HepG2 (cell line): ENCODE results near the gene FOLR3. TPM values are rescaled to one million over a fixed set of nuclear protein-coding genes. Genes with fewer than 3 reads are reported as not detected.

ENCODE experiments used
- ATAC-seq: fragments of 200-7000 bp; cut with Tn5 transposase; 3 replicates; pipeline ENCODE4 v1.9.1; 2020; ENCODE audit warnings: mild to moderate bottlenecking, moderate library complexity
- BruUV-seq: library from RNA; stranded (reverse); fragments of 400-500 nt; replicated peaks from 2 replicates; lab custom pipeline; 2021; lab: Mats Ljungman, UMichigan
- CTCF ChIA-PET: fragments of 300-600 bp; formaldehyde crosslinking; extraction: SDS; loops from one replicate; lab custom pipeline; 2021; ENCODE audit warnings: low total read pairs, inconsistent platforms, low intra/inter-chr PET ratio; lab: Yijun Ruan, JAX
- POLR2A ChIA-PET: fragments of 350-600 bp; sonication (Branson Sonifier 250); formaldehyde crosslinking; loops from one replicate; lab custom pipeline; 2020; ENCODE audit warnings: antibody characterized with exemption, inconsistent platforms; lab: Yijun Ruan, JAX
- DNase-seq: peaks from one replicate; pipeline ENCODE4 v3.0.0-alpha.2; 2015; ENCODE audit warnings: low spot score
- FAIRE-seq: peaks from 3 replicates; lab custom pipeline; 2011; peaks lifted over from hg19 to GRCh38; lab: Jason Lieb, UNC
- H2AFZ ChIP-seq: one replicate; pipeline ENCODE4 v1.6.1; 2011; ENCODE audit warnings: low read length, inconsistent platforms
- H3K27ac ChIP-seq: fragments of 300-600 bp; 3 replicates; pipeline ENCODE4 v1.8.0; 2011; ENCODE audit warnings: mixed run types, mild to moderate bottlenecking, mixed read lengths, low read length, inconsistent platforms; ENCODE audit not compliant: insufficient read depth; ENCODE audit errors: extremely low read length
- H3K27me3 ChIP-seq, 2 experiments: fragments of 200-600 bp in 1 of 2; 2 replicates in 1 of 2; 3 replicates in 1 of 2; pipeline versions ENCODE4 v1.6.0 to v1.8.0; 2011; ENCODE audit warnings: low read length in 2 of 2, mild to moderate bottlenecking in 2 of 2, moderate library complexity in 2 of 2, inconsistent platforms in 1 of 2; ENCODE audit not compliant: insufficient read depth in 2 of 2, control insufficient read depth in 1 of 2
- H3K36me3 ChIP-seq, 2 experiments: fragments of 200-600 bp in 1 of 2; replicated peaks in 1 of 2; 2 replicates in 1 of 2; 3 replicates in 1 of 2; pipeline versions ENCODE4 v1.5.1 to v1.8.0; 2011; ENCODE audit warnings: low read length in 2 of 2, inconsistent platforms in 1 of 2; ENCODE audit not compliant: insufficient read depth in 2 of 2, control insufficient read depth in 1 of 2
- H3K4me1 ChIP-seq: 2 replicates; pipeline ENCODE4 v1.5.1; 2012; ENCODE audit warnings: low read length, inconsistent platforms; ENCODE audit not compliant: insufficient read depth
- H3K4me2 ChIP-seq: 2 replicates; pipeline ENCODE4 v1.6.0; 2011; ENCODE audit warnings: low read depth, low read length, inconsistent platforms
- H3K4me3 ChIP-seq, 3 experiments: fragments of 200-600 bp in 1 of 3; sonication (generic), shearing (Covaris generic) in 1 of 3; replicated peaks in 1 of 3; 2 replicates each; pipeline ENCODE4 v1.5.1; 2011 to 2016; ENCODE audit warnings: low read length in 3 of 3, inconsistent platforms in 2 of 3, low read depth in 2 of 3, mild to moderate bottlenecking in 2 of 3, control low read depth in 1 of 3, mixed read lengths in 1 of 3; ENCODE audit not compliant: insufficient read depth in 1 of 3
- H3K79me2 ChIP-seq: one replicate; pipeline ENCODE4 v1.6.1; 2011; ENCODE audit warnings: low read length, inconsistent platforms; ENCODE audit not compliant: insufficient read depth
- H3K9ac ChIP-seq: 2 replicates; pipeline ENCODE4 v1.6.0; 2011; ENCODE audit warnings: mild to moderate bottlenecking, low read depth, low read length, inconsistent platforms; ENCODE audit not compliant: insufficient read depth
- H3K9me3 ChIP-seq: 2 replicates; pipeline ENCODE4 v1.5.1; 2012; ENCODE audit warnings: mild to moderate bottlenecking, low read length
- H4K20me1 ChIP-seq: 2 replicates; pipeline ENCODE4 v1.6.0; 2011; ENCODE audit warnings: inconsistent platforms, mild to moderate bottlenecking, low read length, moderate library complexity; ENCODE audit not compliant: insufficient read depth
- GLI4 ChIP-seq: sonication (generic); formaldehyde crosslinking; IDR thresholded peaks from 2 replicates; pipeline ENCODE4 v1.5.1; 2020; ENCODE audit warnings: missing genetic modification reagents, mild to moderate bottlenecking, moderate library complexity, borderline replicate concordance
- KDM1A ChIP-seq: IDR thresholded peaks from 2 replicates; pipeline ENCODE4 v1.6.1; 2016; ENCODE audit warnings: missing compliant biosample characterization
- MTF1 ChIP-seq: sonication (generic); formaldehyde crosslinking; IDR thresholded peaks from 2 replicates; pipeline ENCODE4 v1.5.0; 2020; ENCODE audit warnings: missing genetic modification reagents
- MYC ChIP-seq: sonication (generic); formaldehyde crosslinking; IDR thresholded peaks from 2 replicates; pipeline ENCODE4 v1.9.0; 2021; ENCODE audit warnings: missing genetic modification reagents, borderline replicate concordance
- RBAK ChIP-seq: sonication (generic); formaldehyde crosslinking; IDR thresholded peaks from 2 replicates; pipeline ENCODE4 v1.5.1; 2020; ENCODE audit warnings: mild to moderate bottlenecking, missing genetic modification reagents
- ZFP41 ChIP-seq: sonication (generic); formaldehyde crosslinking; IDR thresholded peaks from 2 replicates; pipeline ENCODE4 v1.4.0; 2020; ENCODE audit warnings: mild to moderate bottlenecking, missing genetic modification reagents, borderline replicate concordance
- ZNF598 ChIP-seq: sonication (generic); formaldehyde crosslinking; IDR thresholded peaks from 2 replicates; pipeline ENCODE4 v1.5.1; 2020; ENCODE audit warnings: mild to moderate bottlenecking, missing genetic modification reagents, borderline replicate concordance
- ZNF672 ChIP-seq: sonication (generic); formaldehyde crosslinking; IDR thresholded peaks from 2 replicates; pipeline ENCODE4 v1.8.1; 2022; ENCODE audit warnings: missing genetic modification reagents
- ZNF788 ChIP-seq: sonication (generic); formaldehyde crosslinking; IDR thresholded peaks from 2 replicates; pipeline ENCODE4 v1.5.0; 2020; ENCODE audit warnings: mild to moderate bottlenecking, missing genetic modification reagents, borderline replicate concordance
- WGBS: methylation state at CpG from one replicate; pipeline ENCODE4 v1.1.6; 2017; ENCODE audit warnings: low lambda C conversion rate; 5-methylcytosine and 5-hydroxymethylcytosine counted together
- in situ Hi-C: cut with HindIII; loops from 2 replicates; pipeline ENCODE4 v1.10.0; 2017; ENCODE audit warnings: low pct_unique_long_range_greater_than_20kb; ENCODE audit not compliant: extremely low pct_ligation_motif_present
- intact Hi-C: fragments of 100-400 bp; cut with micrococcal nuclease; formaldehyde crosslinking; loops from one replicate; pipeline ENCODE4 v1.10.0; 2022; ENCODE audit not compliant: unreplicated experiment
- polyA plus RNA-seq, 8 experiments: library from polyadenylated mRNA; depleted of rRNA in 3 of 8; stranded (reverse) in 7 of 8; unstranded in 1 of 8; fragments of >200 nt; fragmentation: Illumina TruSeq in 4 of 8; extraction: Trizol in 4 of 8; gene quantifications; 2 replicates each; pipeline versions ENCODE4 v1.2.1 to v1.2.3, GENCODE V29; 2011 to 2016; ENCODE audit warnings: low read depth in 4 of 8, missing spikeins in 1 of 8, mixed read lengths in 1 of 8; ENCODE audit not compliant: insufficient read depth in 1 of 8
- total RNA-seq, 5 experiments: library from RNA; depleted of rRNA; stranded (reverse); fragments of >200 nt; fragmentation: Illumina TruSeq; extraction: Trizol; gene quantifications; 2 replicates each; pipeline ENCODE4 v1.2.3, GENCODE V29; 2016; ENCODE audit warnings: low read depth in 1 of 5
- TF ChIP-seq, protein P1 (sequence below): sonication (generic); formaldehyde crosslinking; IDR thresholded peaks from 2 replicates; pipeline ENCODE4 v1.4.0; 2020; ENCODE audit warnings: mild to moderate bottlenecking, missing genetic modification reagents, borderline replicate concordance
- TF ChIP-seq, protein P2 (sequence below): sonication (generic); formaldehyde crosslinking; IDR thresholded peaks from 2 replicates; pipeline ENCODE4 v1.8.1; 2023; ENCODE audit warnings: missing genetic modification reagents, mild to moderate bottlenecking, borderline replicate concordance
- TF ChIP-seq, protein P3 (sequence below): sonication (generic); formaldehyde crosslinking; IDR thresholded peaks from 2 replicates; pipeline ENCODE4 v1.5.0; 2020; ENCODE audit warnings: missing genetic modification reagents, mild to moderate bottlenecking, borderline replicate concordance

The FOLR3 gene
- total and polyA plus RNA-seq, 2 of the 13 experiments (the other 11 are each of a cell fraction or from before 2014, with no cell fraction given): not detected

DNA sequence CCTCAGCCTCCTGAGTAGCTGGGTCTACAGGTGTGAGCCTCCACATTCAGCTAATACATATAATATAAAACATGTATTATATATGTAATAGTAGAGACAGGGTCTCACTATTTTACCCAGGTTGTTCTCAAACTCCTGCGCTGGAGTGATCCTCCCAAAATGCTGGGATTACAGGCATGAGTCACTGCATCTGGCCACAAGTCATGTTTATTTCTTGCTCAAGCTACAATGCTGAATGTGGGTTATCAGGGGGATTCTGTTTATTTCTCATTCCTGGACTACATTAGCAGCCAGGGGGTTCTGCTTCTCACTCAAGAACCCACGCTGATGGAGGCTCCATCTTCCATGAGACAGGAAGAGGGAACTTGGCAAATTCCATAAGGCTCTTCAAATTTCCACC lies 24.8 kb downstream of the FOLR3 start:
- Histone ChIP-seq H3K4me3 (no peak overlapping the region), H3K4me1 (peaks cover 9% of the 10 kb centered on the region; the same call in 1 of the 2 replicates), H3K4me2 (no peak overlapping the region), H3K79me2 (no peaks in the 10 kb centered on the region), H4K20me1 (no peaks in the 10 kb centered on the region), H3K36me3 (no peaks in the 10 kb centered on the region), H2AFZ (no peak overlapping the region), H3K9ac (no peak overlapping the region), H3K9me3 (no peaks in the 10 kb centered on the region), H3K27ac (no peak overlapping the region), H3K27me3 (no peaks in the 10 kb centered on the region; a peak in 1 of 5 replicates)
- FAIRE-seq (no peak), ATAC-seq (no peak), DNase-seq (no peak)
- ChIA-PET POLR2A (no interaction called here), CTCF (no interaction called here)
- TF ChIP-seq KDM1A (CRISPR knock-in tag) (no peak), RBAK (no peak), GLI4 (CRISPR knock-in tag) (no peak)
- BruUV-seq: no TSS peak
- in situ Hi-C loops (no loop called here), intact Hi-C loops (no loop called here)
- 23% methylated on average over 2 of the region's 2 CpGs for WGBS

DNA sequence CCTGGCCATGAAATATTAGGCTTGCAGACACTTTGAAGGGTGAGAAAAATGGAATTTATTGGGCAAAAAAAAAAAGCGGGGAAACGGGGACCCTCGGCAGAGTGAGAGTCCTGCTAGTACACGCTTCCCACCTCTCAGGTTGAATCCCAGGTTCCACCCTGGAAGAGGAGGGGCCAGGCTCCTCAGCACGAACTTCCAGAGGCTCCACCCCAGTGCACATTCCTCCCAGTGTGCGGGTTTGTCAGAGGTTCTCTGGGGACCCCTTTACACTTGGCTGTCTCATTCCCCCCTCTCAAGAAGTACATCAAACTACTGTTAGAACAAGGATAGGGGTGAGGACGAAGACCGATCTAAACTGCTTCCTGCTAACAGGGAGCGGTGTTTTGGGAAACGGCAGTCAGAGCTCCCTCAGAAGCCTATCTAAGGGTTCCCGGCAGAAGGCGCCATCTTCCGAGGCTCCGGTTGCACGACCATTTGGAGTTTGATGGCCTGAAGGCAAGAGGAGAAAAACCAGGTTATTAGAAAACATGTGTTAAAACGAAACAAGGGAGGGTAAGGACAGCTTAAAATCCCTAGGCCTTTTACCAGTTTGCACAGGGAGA lies 27.5 kb downstream of the FOLR3 start:
- no peak overlapping the region for H3K27ac ChIP-seq
- CTCF ChIA-PET: no interaction called here
- no TSS peak for BruUV-seq
- TF ChIP-seq, protein P1, sequence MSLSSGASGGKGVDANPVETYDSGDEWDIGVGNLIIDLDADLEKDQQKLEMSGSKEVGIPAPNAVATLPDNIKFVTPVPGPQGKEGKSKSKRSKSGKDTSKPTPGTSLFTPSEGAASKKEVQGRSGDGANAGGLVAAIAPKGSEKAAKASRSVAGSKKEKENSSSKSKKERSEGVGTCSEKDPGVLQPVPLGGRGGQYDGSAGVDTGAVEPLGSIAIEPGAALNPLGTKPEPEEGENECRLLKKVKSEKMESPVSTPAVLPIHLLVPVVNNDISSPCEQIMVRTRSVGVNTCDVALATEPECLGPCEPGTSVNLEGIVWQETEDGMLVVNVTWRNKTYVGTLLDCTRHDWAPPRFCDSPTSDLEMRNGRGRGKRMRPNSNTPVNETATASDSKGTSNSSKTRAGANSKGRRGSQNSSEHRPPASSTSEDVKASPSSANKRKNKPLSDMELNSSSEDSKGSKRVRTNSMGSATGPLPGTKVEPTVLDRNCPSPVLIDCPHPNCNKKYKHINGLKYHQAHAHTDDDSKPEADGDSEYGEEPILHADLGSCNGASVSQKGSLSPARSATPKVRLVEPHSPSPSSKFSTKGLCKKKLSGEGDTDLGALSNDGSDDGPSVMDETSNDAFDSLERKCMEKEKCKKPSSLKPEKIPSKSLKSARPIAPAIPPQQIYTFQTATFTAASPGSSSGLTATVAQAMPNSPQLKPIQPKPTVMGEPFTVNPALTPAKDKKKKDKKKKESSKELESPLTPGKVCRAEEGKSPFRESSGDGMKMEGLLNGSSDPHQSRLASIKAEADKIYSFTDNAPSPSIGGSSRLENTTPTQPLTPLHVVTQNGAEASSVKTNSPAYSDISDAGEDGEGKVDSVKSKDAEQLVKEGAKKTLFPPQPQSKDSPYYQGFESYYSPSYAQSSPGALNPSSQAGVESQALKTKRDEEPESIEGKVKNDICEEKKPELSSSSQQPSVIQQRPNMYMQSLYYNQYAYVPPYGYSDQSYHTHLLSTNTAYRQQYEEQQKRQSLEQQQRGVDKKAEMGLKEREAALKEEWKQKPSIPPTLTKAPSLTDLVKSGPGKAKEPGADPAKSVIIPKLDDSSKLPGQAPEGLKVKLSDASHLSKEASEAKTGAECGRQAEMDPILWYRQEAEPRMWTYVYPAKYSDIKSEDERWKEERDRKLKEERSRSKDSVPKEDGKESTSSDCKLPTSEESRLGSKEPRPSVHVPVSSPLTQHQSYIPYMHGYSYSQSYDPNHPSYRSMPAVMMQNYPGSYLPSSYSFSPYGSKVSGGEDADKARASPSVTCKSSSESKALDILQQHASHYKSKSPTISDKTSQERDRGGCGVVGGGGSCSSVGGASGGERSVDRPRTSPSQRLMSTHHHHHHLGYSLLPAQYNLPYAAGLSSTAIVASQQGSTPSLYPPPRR (CRISPR knock-in tag): no peak
- TF ChIP-seq, protein P2, sequence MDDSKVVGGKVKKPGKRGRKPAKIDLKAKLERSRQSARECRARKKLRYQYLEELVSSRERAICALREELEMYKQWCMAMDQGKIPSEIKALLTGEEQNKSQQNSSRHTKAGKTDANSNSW (CRISPR knock-in tag): no peak
- no peak for TF ChIP-seq ZNF672 (CRISPR knock-in tag)
- no peak for TF ChIP-seq ZNF788 (CRISPR knock-in tag)
- no peak for TF ChIP-seq ZFP41 (CRISPR knock-in tag)
- TF ChIP-seq, protein P3, sequence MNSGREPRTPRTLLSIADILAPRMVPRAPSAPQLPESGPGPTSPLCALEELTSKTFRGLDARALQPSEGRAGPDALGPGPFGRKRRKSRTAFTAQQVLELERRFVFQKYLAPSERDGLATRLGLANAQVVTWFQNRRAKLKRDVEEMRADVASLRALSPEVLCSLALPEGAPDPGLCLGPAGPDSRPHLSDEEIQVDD (CRISPR knock-in tag): no peak
- TF ChIP-seq ZNF598 (CRISPR knock-in tag): no peak
- TF ChIP-seq MYC (CRISPR knock-in tag): no peak
- TF ChIP-seq MTF1 (CRISPR knock-in tag): no peak

More for the DNA sequence above, 27.5 kb downstream of the FOLR3 start:
- POLR2A ChIA-PET: no interaction called here
- ATAC-seq: no peak
- Histone ChIP-seq H3K4me3 (no peak overlapping the region), H4K20me1 (no peaks in the 10 kb centered on the region), H3K27me3 (no peaks in the 10 kb centered on the region; a peak in 1 of 5 replicates), H2AFZ (no peak overlapping the region), H3K79me2 (no peaks in the 10 kb centered on the region), H3K9me3 (no peaks in the 10 kb centered on the region), H3K4me2 (no peak overlapping the region), H3K4me1 (peaks cover 9% of the 10 kb centered on the region; the same call in 1 of the 2 replicates), H3K9ac (no peak overlapping the region), H3K36me3 (no peaks in the 10 kb centered on the region)
- DNase-seq: no peak
- WGBS: 70% methylated on average over 15 of the region's 16 CpGs
- intact Hi-C loops: no loop called here
- no peak for FAIRE-seq
- in situ Hi-C loops: no loop called here
